GM18520 (cell line): ENCODE results near the gene RNF115.
"Not testable (repeated sequence)": the region's sequence is repeated elsewhere in the genome, so short reads cannot be mapped to it uniquely, and the experiment has no call there.

Source experiments
- ATAC-seq: cut with Tn5 transposase; IDR thresholded peaks from one replicate; pipeline ENCODE4 v1.9.1; 2021; ENCODE audit not compliant: unreplicated experiment

The RNF115 gene

DNA sequence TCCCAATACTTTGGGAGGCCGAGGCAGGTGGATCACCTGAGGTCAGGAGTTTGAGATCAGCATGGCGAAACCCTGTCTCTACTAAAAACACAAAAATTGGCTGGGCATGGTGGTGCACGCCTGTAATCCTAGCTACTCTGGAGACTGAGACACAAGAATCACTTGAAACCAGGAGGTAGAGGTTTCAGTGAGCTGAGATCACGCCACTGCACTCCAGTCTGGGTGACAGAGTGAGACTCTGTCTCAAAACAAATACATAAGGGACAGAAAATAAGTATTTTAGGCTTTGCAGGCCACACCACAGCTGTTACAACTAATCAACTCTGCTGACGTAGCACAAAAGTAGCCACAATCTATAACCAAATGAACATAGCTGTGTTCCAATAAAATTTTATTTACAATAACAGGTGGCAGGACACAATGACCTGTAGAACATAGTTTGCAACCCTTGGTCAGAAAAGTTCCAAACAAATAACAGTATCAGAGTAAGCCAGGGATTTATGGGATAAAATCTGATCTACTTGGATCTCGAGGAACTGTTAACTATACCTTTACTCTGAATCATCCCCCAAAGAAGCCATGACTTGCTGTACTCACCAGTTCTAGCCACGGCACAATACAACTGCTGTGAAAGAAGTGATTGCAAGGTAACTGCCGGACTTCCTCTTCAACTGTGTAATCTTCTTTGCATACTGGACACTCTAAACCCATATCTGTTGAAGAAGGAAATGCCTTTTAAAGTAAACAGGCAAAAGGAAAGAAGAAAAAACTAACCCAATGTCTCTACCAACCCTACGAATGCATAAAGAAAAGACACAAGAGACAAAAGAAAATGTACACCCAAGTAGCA lies 76.3 kb downstream of the RNF115 start:
- no peak for ATAC-seq

DNA sequence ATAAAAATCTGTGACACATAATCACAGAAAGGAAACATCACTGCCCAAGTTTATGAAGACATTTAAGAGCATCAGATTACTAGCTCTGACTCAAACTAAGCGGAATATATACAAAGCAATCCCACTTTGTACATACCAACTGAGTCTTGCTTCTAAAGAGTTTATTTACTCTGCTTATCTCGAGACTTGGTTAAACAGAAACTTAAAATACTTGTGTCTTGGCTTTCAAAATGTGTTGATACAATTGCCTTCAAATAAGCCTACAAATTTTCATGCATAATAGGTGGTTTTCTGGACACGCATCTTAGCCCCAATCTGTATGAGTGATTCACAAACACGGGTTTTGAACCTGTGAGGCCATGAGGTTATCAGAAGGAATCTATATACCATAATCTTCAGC lies 83.6 kb downstream of the RNF115 start:
- ATAC-seq: no peak

DNA sequence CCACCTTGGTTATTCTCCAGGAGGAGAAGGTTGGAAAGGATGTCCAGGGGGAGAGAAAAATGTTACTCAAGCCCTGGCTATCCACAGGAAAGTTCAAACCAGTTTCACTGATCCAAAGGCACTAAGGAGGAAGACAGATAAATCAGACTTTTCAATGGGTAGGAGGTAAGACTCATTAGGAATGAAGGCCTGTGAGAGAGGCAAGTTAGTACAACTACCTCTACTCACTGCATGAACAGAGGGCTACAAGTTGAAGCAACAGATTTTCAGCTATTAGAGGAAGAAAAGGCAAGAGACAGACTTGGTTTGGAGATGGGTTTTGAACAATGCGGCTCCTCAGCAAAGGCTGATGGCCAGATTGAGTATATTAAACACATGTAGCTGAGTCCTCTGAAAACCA lies 87.7 kb downstream of the RNF115 start:
- no peak for ATAC-seq

DNA sequence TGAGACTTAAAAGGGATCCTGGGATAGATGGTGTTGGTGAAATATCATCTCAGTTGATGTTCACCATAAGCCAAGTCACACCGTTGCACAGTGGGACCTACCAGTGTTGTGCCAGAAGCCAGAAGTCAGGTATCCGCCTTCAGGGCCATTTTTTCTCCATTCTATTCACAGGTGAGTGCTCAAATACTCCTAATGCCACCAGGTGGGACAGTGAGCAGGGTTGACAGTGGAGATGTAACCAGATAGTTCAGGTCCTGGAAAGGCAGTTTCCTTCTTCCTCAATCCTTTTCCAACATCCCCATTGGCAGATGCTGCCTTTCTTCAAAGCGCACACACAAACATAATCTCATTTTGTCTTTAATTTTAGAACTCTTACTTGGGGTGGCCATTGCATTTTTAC lies 93.0 kb downstream of the RNF115 start:
- no peak for ATAC-seq

DNA sequence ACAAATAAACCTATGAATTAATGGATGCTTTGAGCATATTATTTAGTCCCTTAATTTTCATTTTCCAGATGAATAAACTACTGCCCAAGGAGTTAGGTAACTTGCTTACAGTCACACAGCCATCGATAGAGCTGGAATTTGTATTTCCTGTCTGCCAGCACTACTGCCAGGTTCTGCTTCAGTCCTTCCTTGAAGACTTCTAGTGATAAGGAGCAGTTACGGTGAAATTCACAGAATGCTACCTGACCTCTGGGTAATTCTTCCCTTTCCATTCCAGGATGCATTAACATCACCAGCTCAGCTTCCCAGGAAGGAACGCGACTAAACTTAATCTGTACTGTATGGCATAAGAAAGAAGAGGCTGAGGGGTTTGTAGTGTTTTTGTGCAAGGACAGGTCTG lies 93.4 kb downstream of the RNF115 start:
- no peak for ATAC-seq

DNA sequence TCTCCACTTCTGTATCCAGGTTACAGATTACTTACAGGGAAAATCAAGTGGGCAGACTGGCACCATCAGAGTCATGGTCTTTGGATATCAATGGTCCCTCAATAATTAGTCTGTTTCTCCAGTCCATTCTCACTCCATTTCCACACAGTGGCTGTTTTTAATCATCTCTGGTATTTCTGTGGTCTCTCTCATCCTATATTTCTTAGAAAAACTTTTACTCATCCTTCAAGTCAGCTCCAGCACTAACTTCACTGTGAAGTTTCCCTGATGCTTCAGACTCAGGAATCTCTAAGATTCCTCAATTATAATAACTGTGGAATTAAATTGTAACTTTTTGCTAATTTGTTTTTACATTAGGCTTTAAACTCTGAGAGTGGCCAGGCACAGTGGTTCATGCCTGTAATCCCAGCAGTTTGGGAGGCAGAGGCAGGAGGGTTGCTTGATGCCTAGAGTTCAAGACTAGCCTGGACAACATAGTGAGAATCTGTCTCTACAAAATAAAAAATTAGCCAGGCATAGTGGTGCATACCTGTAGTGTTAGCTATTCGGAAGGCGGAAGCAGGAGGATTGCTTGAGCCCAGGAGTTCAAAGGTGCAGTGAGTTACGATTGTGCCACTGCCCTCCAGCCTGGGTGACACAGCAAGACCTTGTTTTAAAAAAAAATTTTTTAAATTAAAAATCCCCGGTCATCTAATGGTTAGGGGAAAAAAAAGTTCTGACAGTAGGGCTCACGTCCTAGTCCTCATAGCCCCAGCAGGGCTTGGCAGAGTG lies 94.0 kb downstream of the RNF115 start:
- ATAC-seq: no peak

DNA sequence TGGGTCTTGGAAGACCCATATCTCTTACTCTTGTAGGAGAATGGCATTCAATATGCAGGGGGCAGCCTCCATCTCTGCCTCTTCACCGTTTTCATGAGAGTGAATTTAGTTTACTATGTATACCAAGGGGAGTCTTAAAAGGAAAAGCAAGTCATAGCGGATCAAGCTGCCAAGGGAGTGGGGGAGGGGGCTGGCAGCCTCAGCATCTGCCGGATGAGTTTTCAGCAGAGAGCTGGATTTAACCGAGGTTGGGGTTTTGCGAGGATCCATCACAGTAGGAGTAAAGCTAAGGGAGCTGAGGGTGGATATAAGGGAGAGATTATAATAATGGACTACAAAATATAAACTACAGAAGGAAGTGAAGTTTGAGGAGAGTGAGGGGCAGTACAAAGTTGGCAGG lies 94.7 kb downstream of the RNF115 start:
- no peak for ATAC-seq

DNA sequence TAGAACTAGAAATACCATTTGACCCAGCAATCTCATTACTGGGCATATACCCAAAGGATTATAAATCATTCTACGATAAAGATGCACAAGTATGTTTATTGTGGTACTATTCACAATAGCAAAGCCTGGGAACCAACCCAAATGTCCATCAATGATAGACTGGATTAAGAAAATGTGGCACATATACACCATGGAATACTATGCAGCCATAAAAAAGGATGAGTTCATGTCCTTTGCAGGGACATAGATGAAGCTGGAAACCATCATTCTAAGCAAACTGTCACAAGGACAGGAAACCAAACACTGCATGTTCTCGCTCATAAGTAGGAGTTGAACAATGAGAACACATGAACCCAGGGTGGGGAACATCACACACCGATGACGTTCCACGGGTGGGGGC lies 97.7 kb downstream of the RNF115 start:
- ATAC-seq: not testable (repeated sequence)

DNA sequence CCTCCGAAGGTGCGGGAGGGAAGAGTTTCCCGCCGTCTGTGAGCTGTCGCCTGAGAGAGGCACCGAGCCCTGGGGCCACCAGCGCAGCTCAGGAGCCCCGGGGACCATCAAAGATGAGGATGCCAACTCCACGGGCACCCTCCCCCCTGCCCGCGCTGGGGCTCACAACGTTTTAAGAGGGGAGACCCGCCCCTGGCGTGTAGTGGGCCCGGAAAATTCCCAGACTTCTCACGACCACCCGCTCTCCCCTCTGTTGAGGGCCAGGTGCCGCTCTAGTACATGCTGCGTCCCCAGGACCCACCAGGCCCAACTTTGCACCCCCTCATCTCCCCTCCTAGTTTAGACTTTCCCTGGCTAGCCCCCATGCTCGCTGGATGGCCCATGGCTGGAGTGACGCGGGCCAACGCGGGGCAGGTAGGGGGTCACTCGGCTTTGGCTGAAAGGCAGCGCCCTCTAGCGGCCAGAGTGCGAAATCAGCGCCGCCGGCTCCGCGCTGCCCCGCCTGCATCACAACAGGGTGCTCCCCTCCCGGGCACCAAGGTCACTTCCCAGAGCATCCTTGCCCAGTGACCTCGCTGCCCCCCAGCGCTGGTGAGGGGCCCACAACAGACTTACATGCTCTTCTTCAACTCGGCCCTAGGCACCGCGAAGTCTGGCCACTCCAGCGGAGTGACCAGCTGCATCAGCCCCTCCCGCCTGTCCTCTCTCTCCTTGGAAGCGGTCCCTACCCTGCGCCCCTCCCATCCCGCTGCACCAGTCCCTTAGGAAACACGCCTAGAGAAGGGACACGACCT lies 102.8 kb downstream of the RNF115 start:
- ATAC-seq: no peak

DNA sequence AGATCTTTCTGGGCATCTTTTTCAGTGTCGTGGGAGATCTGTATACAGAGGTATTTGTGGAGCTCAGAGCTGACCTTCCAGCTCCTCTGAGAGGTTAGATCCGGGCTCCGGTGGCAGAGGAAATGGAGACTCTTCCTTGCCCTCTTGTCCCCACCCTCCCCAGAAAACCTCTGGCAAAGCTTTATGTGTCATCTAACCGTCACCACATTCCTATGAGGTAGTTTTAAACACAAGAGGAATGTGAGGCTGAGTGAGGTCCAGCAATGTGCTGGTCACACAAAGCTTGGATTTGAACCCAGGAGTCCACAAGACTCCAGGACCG lies 103.4 kb downstream of the RNF115 start:
- ATAC-seq: no peak

DNA sequence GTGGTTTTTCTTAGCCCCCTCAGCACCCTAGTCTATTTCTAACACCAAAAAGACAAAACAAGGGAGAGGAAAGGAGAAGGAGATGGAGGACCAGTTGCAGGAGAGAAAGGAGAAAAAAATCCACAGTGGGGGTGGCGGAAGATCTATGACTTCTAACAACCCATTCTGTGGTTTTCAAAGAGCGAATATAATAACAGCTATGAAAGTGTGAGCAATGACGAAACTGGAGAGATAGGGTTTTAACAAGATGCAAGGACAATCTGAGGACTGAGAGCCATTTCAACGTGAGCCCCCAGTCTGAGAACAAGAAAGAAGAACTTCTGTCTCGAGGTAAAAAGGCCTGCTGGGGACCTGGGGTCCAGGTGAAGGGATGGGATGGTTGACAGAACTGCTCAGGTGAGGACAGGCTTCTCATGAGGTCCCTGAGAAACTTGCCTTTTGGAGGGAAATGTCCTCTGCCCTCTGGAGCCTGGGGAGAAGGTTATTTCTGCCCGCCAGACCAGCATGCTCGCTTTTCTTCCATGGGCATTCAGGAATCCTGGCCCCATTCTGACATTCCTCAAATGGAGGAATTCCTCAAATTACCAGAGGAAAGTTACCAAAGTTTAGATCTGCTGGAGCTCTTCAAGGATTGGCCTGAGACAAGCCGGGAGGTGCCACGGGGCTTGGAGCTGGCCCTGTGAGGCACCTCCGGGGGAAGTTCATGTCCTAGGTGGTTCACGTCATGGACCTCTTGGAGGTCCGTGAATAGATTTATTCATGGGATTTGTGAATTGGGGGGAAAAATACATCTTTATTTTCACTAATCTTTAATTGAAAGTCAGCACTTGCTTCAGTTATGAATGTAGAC lies 104.4 kb downstream of the RNF115 start, which contains the start of gene CD160:
TSS of gene CD160 (plus strand) at position 270 of the 850 bp plus-strand sequence. CDS start 8,829 bp downstream, outside the sequence.
- no peak for ATAC-seq

DNA sequence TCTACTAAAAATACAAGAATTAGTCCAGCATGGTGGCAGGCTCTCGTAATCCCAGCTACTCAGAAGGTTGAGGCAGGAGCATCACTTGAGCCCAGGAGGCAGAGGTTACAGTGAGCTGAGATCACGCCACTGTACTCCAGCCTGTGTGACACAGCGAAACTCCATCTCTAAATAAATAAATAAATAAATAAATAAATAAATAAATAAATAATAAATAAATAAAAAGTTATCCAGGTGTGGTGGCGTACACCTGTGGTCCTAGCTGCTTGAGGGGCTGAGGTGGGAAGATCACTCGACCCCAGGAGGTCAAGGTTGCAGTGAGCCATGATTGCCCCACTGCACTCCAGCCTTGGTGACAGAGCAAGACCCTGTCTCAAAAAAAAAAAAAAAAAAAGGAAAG lies 105.4 kb downstream of the RNF115 start:
- not testable (repeated sequence) for ATAC-seq

DNA sequence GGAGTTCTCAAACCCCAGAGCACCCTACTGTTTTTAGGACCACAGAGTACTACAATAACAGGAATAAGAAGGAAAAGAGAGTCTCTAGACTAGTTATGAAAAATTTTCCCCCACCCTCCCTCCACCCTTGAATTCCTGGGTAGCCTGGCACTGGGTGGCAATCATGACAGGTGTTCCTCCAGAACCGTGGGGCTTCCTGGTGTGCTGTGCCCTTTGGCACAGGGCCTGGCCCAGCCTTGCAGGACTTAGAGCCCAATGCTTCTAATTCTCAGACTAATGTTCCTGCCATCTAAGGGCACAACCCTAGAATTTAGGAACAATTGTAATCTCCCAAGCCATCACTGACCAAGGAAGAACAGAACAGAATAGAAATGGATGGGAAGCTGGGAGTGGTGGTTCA lies 106.1 kb downstream of the RNF115 start:
- ATAC-seq: no peak

DNA sequence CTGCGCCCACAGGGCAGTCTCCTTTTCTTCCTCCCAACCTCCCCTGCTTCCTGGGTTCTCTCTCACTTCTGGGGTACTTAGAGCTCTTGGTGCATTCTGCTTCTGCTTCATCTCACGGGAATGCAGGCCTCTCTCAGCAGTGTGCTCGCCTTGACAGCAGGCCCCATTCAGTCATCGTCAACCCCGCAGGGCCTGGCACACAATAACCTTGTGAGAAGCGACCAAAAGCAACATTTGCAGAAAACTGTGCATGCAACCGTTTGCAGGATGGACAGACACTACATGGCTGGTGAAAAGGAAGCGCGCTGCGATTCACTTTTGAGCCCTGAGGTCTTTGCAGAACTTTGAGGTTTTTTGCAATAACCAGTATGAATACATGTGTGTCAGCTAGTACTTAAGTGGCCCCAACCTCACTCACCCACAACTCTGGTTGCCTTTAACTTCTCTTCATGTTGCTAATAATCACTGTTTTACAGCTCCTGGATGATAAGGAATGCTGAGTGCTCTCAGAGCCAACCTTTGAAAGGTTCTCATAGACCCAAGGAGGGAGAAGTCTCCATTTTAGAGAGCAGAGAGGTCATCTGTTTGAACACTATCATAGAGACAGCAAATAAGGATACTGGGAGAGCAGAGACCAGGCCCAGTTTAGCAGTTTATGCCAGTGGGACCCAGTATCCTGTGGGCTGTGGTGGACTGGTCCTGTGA lies 107.1 kb downstream of the RNF115 start:
- ATAC-seq: no peak

DNA sequence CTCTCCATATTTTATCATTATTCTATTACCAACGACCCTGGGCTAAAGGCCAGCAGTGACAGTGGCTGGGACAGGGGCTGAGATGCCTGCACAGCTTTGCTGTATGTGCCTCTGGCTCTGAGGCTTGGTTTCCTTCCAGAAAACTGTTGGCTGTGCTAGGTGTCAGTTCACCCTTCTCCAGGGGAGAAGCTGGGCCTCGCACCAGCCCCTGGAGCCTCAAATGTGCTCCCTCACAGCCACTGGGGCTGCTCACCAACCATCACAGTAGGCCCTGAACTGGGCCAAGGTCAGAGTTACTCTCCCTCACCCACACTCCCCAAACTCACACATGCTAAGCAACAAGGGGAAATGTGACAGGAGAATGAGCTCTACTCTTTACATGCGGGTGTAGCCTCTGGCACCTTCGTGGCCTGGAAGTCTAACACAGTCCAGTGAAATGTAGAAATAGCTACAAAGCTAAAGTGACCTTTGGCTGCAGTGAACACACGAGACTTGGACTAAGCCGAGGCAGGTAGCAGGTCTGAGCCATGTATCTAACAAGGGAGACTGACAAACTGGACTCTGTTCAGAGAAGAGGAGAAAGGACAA lies 109.3 kb downstream of the RNF115 start:
- no peak for ATAC-seq

DNA sequence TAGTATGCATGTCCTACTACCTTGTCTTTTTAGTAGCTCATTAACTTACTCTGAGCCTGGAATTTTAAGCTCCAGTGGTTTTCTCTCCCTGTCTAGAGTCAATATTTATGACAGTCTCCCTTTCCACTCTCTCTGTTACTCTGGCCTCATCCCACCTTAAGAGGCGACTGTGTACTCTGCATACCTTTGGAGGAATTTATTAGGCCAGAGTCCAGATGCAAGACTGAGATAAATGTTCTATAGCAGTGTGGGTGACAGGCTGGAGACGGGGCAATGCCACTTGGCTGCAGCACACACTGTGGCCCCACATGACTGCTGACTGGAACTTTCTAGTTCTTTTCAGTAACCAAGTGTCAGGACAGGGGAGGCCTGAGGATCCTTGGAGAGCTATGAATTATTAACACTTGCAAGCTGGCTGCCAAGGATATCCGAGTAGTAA lies 112.7 kb downstream of the RNF115 start:
- no peak for ATAC-seq

DNA sequence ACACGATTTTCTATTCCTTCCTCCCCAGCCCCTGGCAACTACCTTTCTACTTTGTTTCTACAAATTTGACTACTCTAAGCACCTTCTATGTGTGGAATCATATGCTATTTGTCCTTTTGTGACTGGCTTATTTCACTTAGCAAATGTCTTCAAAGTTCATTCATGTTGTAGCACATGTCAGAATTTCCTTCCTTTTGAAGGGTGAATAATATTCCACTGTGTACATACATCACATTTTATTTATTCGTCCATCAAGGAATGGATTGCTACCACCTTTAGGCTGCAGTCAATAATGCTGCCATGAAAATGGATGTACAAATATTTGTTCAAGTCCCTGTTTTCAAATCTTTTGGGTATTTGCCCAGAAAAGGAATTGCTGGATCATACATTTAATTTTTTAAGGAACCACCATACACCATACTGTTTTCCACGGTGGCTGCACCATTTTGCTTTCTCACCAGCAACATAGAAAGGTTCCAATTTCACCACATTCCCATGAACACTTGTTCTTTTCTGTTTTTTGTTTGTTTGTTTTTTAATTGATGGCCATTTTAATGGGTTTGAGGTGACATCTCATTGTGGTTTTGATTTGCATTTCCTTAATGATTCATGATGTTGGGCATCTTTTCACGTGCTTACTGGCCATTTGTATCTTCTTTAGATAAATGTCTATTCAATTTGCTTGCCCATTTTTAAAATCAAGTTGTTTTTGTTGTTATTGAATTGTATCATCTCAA lies 113.4 kb downstream of the RNF115 start:
- ATAC-seq: no peak

DNA sequence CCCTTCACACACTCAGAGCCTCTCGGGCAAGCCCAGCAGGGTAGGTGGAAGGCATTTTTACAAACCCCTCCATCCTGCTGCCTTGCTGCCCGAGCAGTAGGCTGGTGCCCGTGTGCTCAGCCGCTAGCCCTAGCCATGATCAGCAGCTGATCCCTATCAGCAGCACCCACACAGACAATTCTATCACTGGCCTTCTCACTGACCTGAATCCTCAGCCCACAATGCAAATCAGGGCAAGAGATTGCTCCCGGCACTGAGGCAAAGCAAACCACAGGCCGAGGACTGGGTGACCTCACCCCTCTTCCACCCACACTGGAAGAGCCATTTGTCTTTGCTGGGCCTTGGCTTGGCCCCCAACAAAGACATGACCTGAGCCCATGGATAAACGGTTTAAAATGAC lies 115.8 kb downstream of the RNF115 start:
- no peak for ATAC-seq
